Mesodermal cell (in vitro differentiated cells): ENCODE data around the gene PWWP2B.
"Not testable (repeated sequence)": the region's sequence is repeated elsewhere in the genome, so short reads cannot be mapped to it uniquely, and the experiment has no call there.

Experiments
- H3K27ac ChIP-seq: 2 replicates; pipeline ENCODE4 v1.7.0; 2013; ENCODE audit warnings: mild to moderate bottlenecking, low read depth, low read length, moderate library complexity; ENCODE audit not compliant: severe bottlenecking
- H3K36me3 ChIP-seq: 2 replicates; pipeline ENCODE4 v1.7.1; 2013; ENCODE audit warnings: mild to moderate bottlenecking, low read length, moderate library complexity; ENCODE audit not compliant: control insufficient read depth, insufficient read depth
- H3K4me1 ChIP-seq: one replicate; pipeline ENCODE4 v1.7.1; 2013; ENCODE audit warnings: mild to moderate bottlenecking, low read length; ENCODE audit not compliant: insufficient read depth, control insufficient read depth, poor library complexity, severe bottlenecking
- H3K4me3 ChIP-seq: 2 replicates; pipeline ENCODE4 v1.7.0; 2013; ENCODE audit warnings: low read length, control low read depth, mild to moderate bottlenecking; ENCODE audit not compliant: insufficient read depth, poor library complexity, severe bottlenecking; ENCODE audit errors: extremely low read depth
- H3K9me3 ChIP-seq: 2 replicates; pipeline ENCODE4 v1.7.1; 2013; ENCODE audit warnings: mild to moderate bottlenecking, low read length, moderate library complexity; ENCODE audit not compliant: control insufficient read depth
- WGBS, 2 experiments: methylation state at CpG; one replicate each; pipeline ENCODE4 v1.1.5; 2013; ENCODE audit warnings: missing lambda C conversion rate in 2 of 2; ENCODE audit not compliant: insufficient coverage in 2 of 2; 5-methylcytosine and 5-hydroxymethylcytosine counted together

Gene PWWP2B

GRCh38 chr10:132373241-132373955 lies 23.6 kb upstream of the PWWP2B start:
- Histone ChIP-seq H3K27ac (no peak overlapping the region), H3K4me3 (no peak overlapping the region), H3K36me3 (no peaks in the 10 kb centered on the region), H3K9me3 (no peaks in the 10 kb centered on the region), H3K4me1 (peaks cover 2% of the 10 kb centered on the region)
- WGBS, 2 experiments, result 91% methylated on average over 25 of the region's 25 CpGs

- Histone ChIP-seq H3K9me3 (no peaks in the 10 kb centered on the region), H3K4me1 (no peaks in the 10 kb centered on the region), H3K4me3 (no peak overlapping the region), H3K27ac (no peak overlapping the region), H3K36me3 (no peaks in the 10 kb centered on the region)
- WGBS, 2 experiments, result 71 to 92% methylated on average over 3 to 6 of the region's 8 CpGs
Observed at GRCh38 chr10:132374176-132374575, 22.8 kb upstream of the PWWP2B start.

GRCh38 chr10:132374612-132375011 lies 22.4 kb upstream of the PWWP2B start:
- Histone ChIP-seq H3K4me1 (no peaks in the 10 kb centered on the region), H3K9me3 (no peaks in the 10 kb centered on the region), H3K27ac (no peak overlapping the region), H3K36me3 (no peaks in the 10 kb centered on the region), H3K4me3 (no peak overlapping the region)
- 94 to 100% methylated on average over 6 to 14 of the region's 14 CpGs for WGBS, 2 experiments

GRCh38 chr10:132375116-132375794 lies 21.7 kb upstream of the PWWP2B start:
- H3K27ac ChIP-seq, result no peak overlapping the region
- H3K4me3 ChIP-seq, result no peak overlapping the region
- WGBS, 2 experiments, result 83 to 90% methylated on average over 18 to 21 of the region's 26 CpGs
- no peaks in the 10 kb centered on the region for H3K9me3 ChIP-seq
- no peaks in the 10 kb centered on the region for H3K36me3 ChIP-seq
- H3K4me1 ChIP-seq, result no peaks in the 10 kb centered on the region

GRCh38 chr10:132375795-132376297 lies 21.2 kb upstream of the PWWP2B start:
- H3K4me1 ChIP-seq, result no peaks in the 10 kb centered on the region
- 83 to 100% methylated on average over 1 to 2 of the region's 4 CpGs for WGBS, 2 experiments

GRCh38 chr10:132376394-132376851 lies 20.6 kb upstream of the PWWP2B start:
- no peak overlapping the region for H3K4me3 ChIP-seq
- H3K4me1 ChIP-seq, result no peaks in the 10 kb centered on the region
- no peak overlapping the region for H3K27ac ChIP-seq
- WGBS, 2 experiments, result 80 to 82% methylated on average over 13 to 15 of the region's 15 CpGs
- no peaks in the 10 kb centered on the region for H3K9me3 ChIP-seq
- no peaks in the 10 kb centered on the region for H3K36me3 ChIP-seq

More at GRCh38 chr10:132375795-132376297, 21.2 kb upstream of the PWWP2B start:
- H3K4me3 ChIP-seq, result no peak overlapping the region
- H3K27ac ChIP-seq, result no peak overlapping the region
- H3K36me3 ChIP-seq, result no peaks in the 10 kb centered on the region
- H3K9me3 ChIP-seq, result no peaks in the 10 kb centered on the region

- H3K27ac ChIP-seq, result no peak overlapping the region
- H3K4me3 ChIP-seq, result no peak overlapping the region
- H3K36me3 ChIP-seq, result no peaks in the 10 kb centered on the region
- 90 to 93% methylated on average over 6 to 7 of the region's 7 CpGs for WGBS, 2 experiments
- no peaks in the 10 kb centered on the region for H3K4me1 ChIP-seq
- H3K9me3 ChIP-seq, result no peaks in the 10 kb centered on the region
Observed at GRCh38 chr10:132377326-132377725, 19.7 kb upstream of the PWWP2B start.

GRCh38 chr10:132379026-132379425 lies 18.0 kb upstream of the PWWP2B start:
- not testable (repeated sequence) for H3K4me1 ChIP-seq, H3K36me3 ChIP-seq, H3K9me3 ChIP-seq, H3K4me3 ChIP-seq, H3K27ac ChIP-seq
- WGBS, 2 experiments, result 82 to 87% methylated on average over 14 to 16 of the region's 16 CpGs

GRCh38 chr10:132380986-132381385 lies 16.0 kb upstream of the PWWP2B start:
- not testable (repeated sequence) for H3K4me3 ChIP-seq, H3K36me3 ChIP-seq, H3K4me1 ChIP-seq, H3K27ac ChIP-seq, H3K9me3 ChIP-seq
- WGBS, 2 experiments, result 93 to 98% methylated on average over 4 of the region's 4 CpGs

GRCh38 chr10:132381741-132382140 lies 15.3 kb upstream of the PWWP2B start:
- no peak overlapping the region for H3K27ac ChIP-seq
- H3K4me3 ChIP-seq, result no peak overlapping the region
- no peaks in the 10 kb centered on the region for H3K9me3 ChIP-seq
- WGBS, 2 experiments, result 100% methylated on average over 2 of the region's 2 CpGs
- peaks cover 4% of the 10 kb centered on the region for H3K4me1 ChIP-seq
- H3K36me3 ChIP-seq, result no peaks in the 10 kb centered on the region
